ENCODE measurements around the gene OPN3. TPM values are rescaled to one million over a fixed set of nuclear protein-coding genes. Genes with fewer than 3 reads are reported as not detected.

Gene OPN3
- total RNA-seq, 1 experiment from 2014 or later, result 45.6 TPM

GRCh38 chr1:241589521-241589920 lies 50.6 kb downstream of the OPN3 start:
- no peak for DNase-seq (ENCODE audit: unreplicated experiment)
- H3K27me3 Mint-ChIP-seq (ENCODE audit: insufficient read depth, unreplicated experiment), result no peaks in the 10 kb centered on the region
- ChIA-PET POLR2A (interaction anchor here (0.6 to 7.2 kb wide), 8 partner anchors 11 to 70 kb away, joined by 3 to 126 read pairs (median 3); partner anchors contain the start of genes CHML, FH and OPN3), CTCF (interaction anchor here (10.1 kb wide), 1 partner anchor 20 kb away, joined by 155 read pairs; no protein-coding TSS in a partner anchor)
- BruUV-seq (replicated peaks), result no TSS peak
- H3K36me3 Mint-ChIP-seq (ENCODE audit: insufficient read depth, unreplicated experiment), result peaks cover 60% of the 10 kb centered on the region
- TF ChIP-seq, protein P1, sequence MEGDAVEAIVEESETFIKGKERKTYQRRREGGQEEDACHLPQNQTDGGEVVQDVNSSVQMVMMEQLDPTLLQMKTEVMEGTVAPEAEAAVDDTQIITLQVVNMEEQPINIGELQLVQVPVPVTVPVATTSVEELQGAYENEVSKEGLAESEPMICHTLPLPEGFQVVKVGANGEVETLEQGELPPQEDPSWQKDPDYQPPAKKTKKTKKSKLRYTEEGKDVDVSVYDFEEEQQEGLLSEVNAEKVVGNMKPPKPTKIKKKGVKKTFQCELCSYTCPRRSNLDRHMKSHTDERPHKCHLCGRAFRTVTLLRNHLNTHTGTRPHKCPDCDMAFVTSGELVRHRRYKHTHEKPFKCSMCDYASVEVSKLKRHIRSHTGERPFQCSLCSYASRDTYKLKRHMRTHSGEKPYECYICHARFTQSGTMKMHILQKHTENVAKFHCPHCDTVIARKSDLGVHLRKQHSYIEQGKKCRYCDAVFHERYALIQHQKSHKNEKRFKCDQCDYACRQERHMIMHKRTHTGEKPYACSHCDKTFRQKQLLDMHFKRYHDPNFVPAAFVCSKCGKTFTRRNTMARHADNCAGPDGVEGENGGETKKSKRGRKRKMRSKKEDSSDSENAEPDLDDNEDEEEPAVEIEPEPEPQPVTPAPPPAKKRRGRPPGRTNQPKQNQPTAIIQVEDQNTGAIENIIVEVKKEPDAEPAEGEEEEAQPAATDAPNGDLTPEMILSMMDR (IDR thresholded peaks at IDR 0.05; ENCODE audit: unreplicated experiment), result no peak
- no peaks in the 10 kb centered on the region for H3K9me3 Mint-ChIP-seq (ENCODE audit: unreplicated experiment)
- peaks cover 34% of the 10 kb centered on the region for H3K4me1 Mint-ChIP-seq (ENCODE audit: insufficient read depth, unreplicated experiment)
- no peak overlapping the region for H3K27ac Mint-ChIP-seq (ENCODE audit: low read depth, unreplicated experiment)
- intact Hi-C loops (cut with micrococcal nuclease), result no loop called here
- no peak overlapping the region for H3K4me3 Mint-ChIP-seq (ENCODE audit: unreplicated experiment)

DNA sequence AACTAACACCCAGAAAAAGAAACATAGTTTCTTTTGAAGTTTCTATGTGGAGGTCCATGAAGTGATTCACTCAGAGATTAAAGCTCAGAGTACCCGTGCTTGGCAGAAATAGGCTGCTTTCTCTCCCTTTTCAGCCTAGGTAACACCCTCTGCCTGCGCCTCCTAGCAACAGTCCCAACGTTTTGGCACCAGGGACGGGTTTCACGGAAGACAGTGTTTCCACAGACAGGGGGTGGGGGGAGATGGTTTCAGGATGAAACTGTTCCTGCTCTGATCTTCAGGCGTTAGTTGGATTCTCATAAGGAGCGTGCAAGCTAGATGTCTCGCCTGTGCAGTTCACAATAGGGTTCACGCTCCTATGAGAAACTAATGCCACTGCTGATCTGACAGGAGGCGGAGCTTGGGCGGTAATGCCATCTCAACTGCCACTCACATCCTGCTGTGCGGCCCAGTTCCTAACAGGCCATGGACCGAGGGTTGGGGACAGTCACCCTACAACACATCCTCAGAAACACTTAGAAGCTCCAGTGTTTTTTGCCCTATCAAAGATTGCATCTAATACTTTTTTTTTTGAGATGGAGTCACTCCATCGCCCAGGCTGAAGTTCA lies 53.2 kb downstream of the OPN3 start:
- Mint-ChIP-seq H3K27me3 (ENCODE audit: insufficient read depth, unreplicated experiment) (no peaks in the 10 kb centered on the region), H3K27ac (ENCODE audit: low read depth, unreplicated experiment) (no peak overlapping the region), H3K9me3 (ENCODE audit: unreplicated experiment) (no peaks in the 10 kb centered on the region), H3K4me1 (ENCODE audit: insufficient read depth, unreplicated experiment) (peaks cover 25% of the 10 kb centered on the region), H3K36me3 (ENCODE audit: insufficient read depth, unreplicated experiment) (peaks cover 53% of the 10 kb centered on the region), H3K4me3 (ENCODE audit: unreplicated experiment) (no peak overlapping the region)
- DNase-seq (ENCODE audit: unreplicated experiment), result no peak
- TF ChIP-seq, protein P1 (IDR thresholded peaks at IDR 0.05; ENCODE audit: unreplicated experiment), result no peak
- intact Hi-C loops (cut with micrococcal nuclease), result no loop called here
- CTCF ChIA-PET, result interaction anchor here (0.6 to 0.9 kb wide), 8 partner anchors 42 to 260 kb away, joined by 3 to 5 read pairs (median 4); no protein-coding TSS in a partner anchor
- POLR2A ChIA-PET, result interaction anchor here (0.6 to 0.7 kb wide), 2 partner anchors 61 to 79 kb away, joined by 3 to 4 read pairs; no protein-coding TSS in a partner anchor
- BruUV-seq (replicated peaks), result no TSS peak

- no TSS peak for BruUV-seq (replicated peaks)
- Mint-ChIP-seq H3K4me3 (ENCODE audit: unreplicated experiment) (no peak overlapping the region), H3K36me3 (ENCODE audit: insufficient read depth, unreplicated experiment) (peaks cover 48% of the 10 kb centered on the region), H3K9me3 (ENCODE audit: unreplicated experiment) (peaks cover 26% of the 10 kb centered on the region), H3K27me3 (ENCODE audit: insufficient read depth, unreplicated experiment) (no peaks in the 10 kb centered on the region), H3K27ac (ENCODE audit: low read depth, unreplicated experiment) (peak overlapping the region; percentile 73), H3K4me1 (ENCODE audit: insufficient read depth, unreplicated experiment) (peaks cover 8% of the 10 kb centered on the region)
- DNase-seq (ENCODE audit: unreplicated experiment), result peak; percentile 75
- TF ChIP-seq, protein P1 (IDR thresholded peaks at IDR 0.05; ENCODE audit: unreplicated experiment), result no peak
- POLR2A ChIA-PET, result interaction anchor here (0.6 to 3.2 kb wide), 14 partner anchors 9 to 166 kb away, joined by 3 to 37 read pairs (median 4); partner anchors contain the start of genes CHML, FH, KMO and OPN3
- CTCF ChIA-PET, result interaction anchor here (0.6 to 2.3 kb wide), 9 partner anchors 13 to 218 kb away, joined by 3 to 25 read pairs (median 3); partner anchors contain the start of gene KMO
- intact Hi-C loops (cut with micrococcal nuclease), result loop anchor here (2.0 kb wide), 1 partner anchor 44 kb away; no protein-coding TSS in a partner anchor
These were observed 57.2 kb downstream of the OPN3 start for GRCh38 chr1:241582921-241583321.

GRCh38 chr1:241579434-241579833 lies 60.7 kb downstream of the OPN3 start:
- no peak overlapping the region for H3K27ac Mint-ChIP-seq (ENCODE audit: low read depth, unreplicated experiment)
- no peak for DNase-seq (ENCODE audit: unreplicated experiment)
- ChIA-PET POLR2A (interaction anchor here (0.6 kb wide), 1 partner anchor 13 kb away, joined by 3 read pairs; no protein-coding TSS in a partner anchor), CTCF (interaction anchor here (0.6 to 1.5 kb wide), 2 partner anchors 30 to 157 kb away, joined by 3 to 5 read pairs; no protein-coding TSS in a partner anchor)
- H3K9me3 Mint-ChIP-seq (ENCODE audit: unreplicated experiment), result peaks cover 54% of the 10 kb centered on the region
- peaks cover 25% of the 10 kb centered on the region for H3K36me3 Mint-ChIP-seq (ENCODE audit: insufficient read depth, unreplicated experiment)
- H3K4me1 Mint-ChIP-seq (ENCODE audit: insufficient read depth, unreplicated experiment), result peaks cover 8% of the 10 kb centered on the region
- no peak overlapping the region for H3K4me3 Mint-ChIP-seq (ENCODE audit: unreplicated experiment)
- TF ChIP-seq, protein P1 (IDR thresholded peaks at IDR 0.05; ENCODE audit: unreplicated experiment), result no peak
- BruUV-seq (replicated peaks), result no TSS peak
- H3K27me3 Mint-ChIP-seq (ENCODE audit: insufficient read depth, unreplicated experiment), result no peaks in the 10 kb centered on the region
- intact Hi-C loops (cut with micrococcal nuclease), result no loop called here

Measured in MCF 10A (cell line).